RWPE2 (cell line): Measurements from ENCODE around the gene CWH43.
A peak's percentile ranks its signal among the peaks of the same experiment; 100 is the strongest.

Experiments
- ATAC-seq: fragments of 200-7000 bp; cut with Tn5 transposase; 3 replicates; pipeline ENCODE4 v1.9.1; 2021; ENCODE audit warnings: low read depth
- DNase-seq: peaks from one replicate; pipeline ENCODE4 v3.0.0-alpha.2; 2020; ENCODE audit warnings: low spot score
- H3K27ac ChIP-seq: fragments of 450-650 bp; 2 replicates; pipeline ENCODE4 v1.5.1; 2017; ENCODE audit warnings: mild to moderate bottlenecking; ENCODE audit not compliant: poor library complexity, severe bottlenecking
- H3K27me3 ChIP-seq: fragments of 250-450 bp; sonication (Bioruptor Pico); 2 replicates; pipeline ENCODE4 v1.5.1; 2021; ENCODE audit warnings: mild to moderate bottlenecking, moderate library complexity; ENCODE audit not compliant: insufficient read depth, poor library complexity, severe bottlenecking
- H3K36me3 ChIP-seq: fragments of 250-450 bp; sonication (Bioruptor Pico); 2 replicates; pipeline ENCODE4 v1.5.1; 2020; ENCODE audit warnings: low read depth, mild to moderate bottlenecking, moderate library complexity
- H3K4me1 ChIP-seq: fragments of 250-450 bp; sonication (Bioruptor Pico); 2 replicates; pipeline ENCODE4 v1.5.1; 2021; ENCODE audit warnings: mild to moderate bottlenecking, moderate library complexity; ENCODE audit not compliant: insufficient read depth, poor library complexity, severe bottlenecking
- H3K4me3 ChIP-seq: fragments of 250-450 bp; sonication (Bioruptor Pico); 2 replicates; pipeline ENCODE4 v1.5.1; 2021; ENCODE audit warnings: mild to moderate bottlenecking, moderate library complexity; ENCODE audit not compliant: severe bottlenecking
- H3K9me3 ChIP-seq: fragments of 250-450 bp; sonication (Bioruptor Pico); 2 replicates; pipeline ENCODE4 v1.5.1; 2021; ENCODE audit warnings: mild to moderate bottlenecking, moderate library complexity; ENCODE audit not compliant: severe bottlenecking
- TF ChIP-seq, protein P1 (sequence below): fragments of 450-650 bp; IDR thresholded peaks from one replicate; pipeline ENCODE4 v1.5.1; 2017; ENCODE audit warnings: mild to moderate bottlenecking, moderate library complexity; ENCODE audit not compliant: poor library complexity, severe bottlenecking

CWH43 gene

DNA sequence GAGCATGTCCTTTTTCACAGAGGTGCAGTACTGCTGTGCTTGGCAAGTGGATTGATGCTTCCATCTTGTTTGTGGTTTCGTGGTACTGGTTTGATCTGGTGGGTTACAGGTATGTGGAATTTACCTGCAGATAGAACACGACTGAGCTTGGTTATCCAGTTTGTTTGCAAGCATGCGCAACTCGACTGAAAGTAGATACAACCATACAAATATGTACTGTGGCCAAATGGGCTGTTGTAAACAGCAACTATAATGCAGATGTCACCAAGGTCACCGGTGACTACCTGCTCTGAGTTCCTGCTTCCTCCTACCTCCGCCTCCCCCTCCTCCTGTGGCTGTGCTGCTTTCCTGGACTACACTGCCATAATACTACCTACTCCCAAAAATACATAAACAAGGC is 12.4 kb downstream of the CWH43 start:
- no peaks in the 10 kb centered on the region for H3K27me3 ChIP-seq
- H3K27ac ChIP-seq, result no peak overlapping the region

DNA sequence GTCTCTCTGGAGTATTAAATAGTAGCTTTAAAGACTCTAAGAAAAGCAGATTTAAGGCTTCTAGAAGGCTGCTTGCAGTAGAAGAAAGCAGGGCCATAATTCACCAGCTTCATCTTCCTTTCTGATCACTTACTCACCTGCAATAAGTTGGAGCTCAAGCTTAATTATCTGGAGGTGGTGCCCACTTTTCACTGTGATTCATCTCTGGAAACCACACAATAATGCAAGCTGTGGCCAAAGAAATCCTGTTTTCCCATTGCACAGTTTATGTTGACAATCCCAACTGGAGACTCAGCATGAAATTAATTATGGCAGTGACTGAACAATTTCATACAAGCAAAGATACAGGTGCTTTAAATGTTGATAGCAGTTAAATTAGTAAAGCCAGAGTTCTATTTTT is 14.7 kb downstream of the CWH43 start:
- no peaks in the 10 kb centered on the region for H3K27me3 ChIP-seq
- H3K9me3 ChIP-seq, result no peaks in the 10 kb centered on the region
- ATAC-seq (no peak), DNase-seq (no peak)
- no peaks in the 10 kb centered on the region for H3K4me1 ChIP-seq
- no peaks in the 10 kb centered on the region for H3K36me3 ChIP-seq
- no peak overlapping the region for H3K27ac ChIP-seq
- H3K4me3 ChIP-seq, result no peak overlapping the region
- TF ChIP-seq, protein P1, sequence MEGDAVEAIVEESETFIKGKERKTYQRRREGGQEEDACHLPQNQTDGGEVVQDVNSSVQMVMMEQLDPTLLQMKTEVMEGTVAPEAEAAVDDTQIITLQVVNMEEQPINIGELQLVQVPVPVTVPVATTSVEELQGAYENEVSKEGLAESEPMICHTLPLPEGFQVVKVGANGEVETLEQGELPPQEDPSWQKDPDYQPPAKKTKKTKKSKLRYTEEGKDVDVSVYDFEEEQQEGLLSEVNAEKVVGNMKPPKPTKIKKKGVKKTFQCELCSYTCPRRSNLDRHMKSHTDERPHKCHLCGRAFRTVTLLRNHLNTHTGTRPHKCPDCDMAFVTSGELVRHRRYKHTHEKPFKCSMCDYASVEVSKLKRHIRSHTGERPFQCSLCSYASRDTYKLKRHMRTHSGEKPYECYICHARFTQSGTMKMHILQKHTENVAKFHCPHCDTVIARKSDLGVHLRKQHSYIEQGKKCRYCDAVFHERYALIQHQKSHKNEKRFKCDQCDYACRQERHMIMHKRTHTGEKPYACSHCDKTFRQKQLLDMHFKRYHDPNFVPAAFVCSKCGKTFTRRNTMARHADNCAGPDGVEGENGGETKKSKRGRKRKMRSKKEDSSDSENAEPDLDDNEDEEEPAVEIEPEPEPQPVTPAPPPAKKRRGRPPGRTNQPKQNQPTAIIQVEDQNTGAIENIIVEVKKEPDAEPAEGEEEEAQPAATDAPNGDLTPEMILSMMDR, result no peak

More for the DNA sequence above, 12.4 kb downstream of the CWH43 start:
- TF ChIP-seq, protein P1, result no peak
- Histone ChIP-seq H3K9me3 (no peaks in the 10 kb centered on the region), H3K36me3 (no peaks in the 10 kb centered on the region), H3K4me3 (no peak overlapping the region), H3K4me1 (no peaks in the 10 kb centered on the region)
- no peak for DNase-seq
- no peak for ATAC-seq

DNA sequence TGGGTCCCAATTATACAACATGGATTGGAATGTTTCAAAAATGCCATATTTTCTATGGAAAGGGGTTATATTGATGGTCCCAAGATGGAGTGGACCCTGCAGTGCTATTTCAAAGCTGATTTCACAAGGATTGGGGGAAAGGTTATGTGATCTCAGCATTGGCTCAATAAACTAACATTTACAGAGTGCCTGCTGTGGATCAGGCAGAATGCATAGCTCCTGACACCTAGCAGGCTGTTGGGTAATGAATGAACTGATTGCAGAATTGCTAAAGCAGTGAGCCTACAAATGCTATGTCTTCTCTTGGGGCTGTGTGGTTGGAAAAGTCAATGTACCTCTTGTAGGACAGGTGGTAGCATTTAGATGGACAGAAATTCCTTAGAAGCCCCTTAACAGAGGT is 16.9 kb downstream of the CWH43 start:
- Histone ChIP-seq H3K36me3 (no peaks in the 10 kb centered on the region), H3K27ac (no peak overlapping the region), H3K9me3 (no peaks in the 10 kb centered on the region), H3K4me3 (no peak overlapping the region), H3K4me1 (no peaks in the 10 kb centered on the region), H3K27me3 (no peaks in the 10 kb centered on the region)
- TF ChIP-seq, protein P1, result no peak
- DNase-seq (no peak), ATAC-seq (no peak)

DNA sequence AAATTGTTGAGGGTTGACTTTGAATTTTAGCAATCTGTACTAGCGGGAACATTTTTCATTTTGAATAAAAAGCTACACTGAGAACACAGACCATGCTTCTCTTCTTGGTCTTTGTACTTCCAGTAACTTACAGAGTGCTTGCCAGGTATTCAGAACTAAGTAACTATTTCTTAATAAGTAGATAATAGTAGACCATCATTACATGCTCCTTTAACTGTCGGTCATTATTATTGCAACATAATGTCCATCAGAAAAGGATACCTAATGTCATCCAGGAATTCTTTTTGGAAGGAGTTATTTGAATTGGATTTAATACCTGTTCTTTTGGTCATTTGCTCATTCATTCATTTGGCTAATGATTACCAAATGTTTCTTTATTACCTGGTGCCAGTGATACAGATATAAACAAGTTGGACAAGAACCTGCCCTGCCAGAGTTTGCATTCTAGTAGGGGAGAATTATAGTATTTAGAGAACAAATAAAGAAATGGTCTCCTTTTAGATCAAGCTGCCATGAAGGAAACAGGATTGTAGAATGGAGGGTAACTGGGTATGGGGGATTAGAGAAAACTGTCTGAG is 32.7 kb downstream of the CWH43 start:
- H3K4me1 ChIP-seq, result no peaks in the 10 kb centered on the region
- H3K36me3 ChIP-seq, result no peaks in the 10 kb centered on the region
- ATAC-seq, result no peak
- H3K27me3 ChIP-seq, result no peaks in the 10 kb centered on the region
- no peaks in the 10 kb centered on the region for H3K9me3 ChIP-seq
- no peak overlapping the region for H3K4me3 ChIP-seq
- no peak overlapping the region for H3K27ac ChIP-seq
- TF ChIP-seq, protein P1, result no peak
- DNase-seq, result no peak

DNA sequence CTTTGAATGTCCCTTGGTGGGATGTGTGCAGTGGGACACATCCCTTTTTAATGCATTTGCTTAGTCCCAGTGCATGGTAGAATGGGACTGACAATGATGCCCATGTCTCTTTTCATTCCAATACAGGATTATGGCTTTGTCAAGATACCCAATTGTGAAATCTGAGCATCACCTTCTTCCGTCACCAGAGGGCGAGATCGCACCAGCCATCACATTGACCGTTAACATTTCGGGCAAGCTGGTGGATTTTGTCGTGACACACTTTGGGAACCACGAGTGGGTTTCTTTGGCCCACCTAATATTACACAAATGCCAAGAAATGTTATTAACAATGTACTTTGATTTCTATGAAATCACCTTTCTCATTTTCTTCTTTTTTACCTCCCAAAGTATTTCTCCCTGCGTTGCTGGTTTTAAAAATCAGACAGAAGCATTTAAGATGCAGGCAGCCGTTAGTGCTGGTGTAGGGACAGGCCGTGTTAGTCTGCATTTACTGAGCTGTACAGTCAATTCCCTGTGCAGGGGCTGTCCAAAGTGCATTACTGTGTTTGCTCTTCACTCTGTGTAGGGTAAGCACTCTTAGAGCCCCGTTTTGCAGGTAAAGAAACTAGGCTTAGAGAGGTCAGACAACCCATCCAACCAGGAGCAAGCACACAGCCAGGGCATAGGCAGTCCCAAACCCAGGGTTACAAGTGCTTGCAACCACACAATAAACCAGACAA is 46.5 kb downstream of the CWH43 start:
- no peak overlapping the region for H3K4me3 ChIP-seq
- peaks cover 16% of the 10 kb centered on the region for H3K27me3 ChIP-seq
- DNase-seq, result no peak
- peak; percentile 56; the same call in 1 of the 3 replicates for ATAC-seq
- H3K27ac ChIP-seq, result no peak overlapping the region
- TF ChIP-seq, protein P1, result peak; percentile 84
- no peaks in the 10 kb centered on the region for H3K9me3 ChIP-seq
- no peaks in the 10 kb centered on the region for H3K36me3 ChIP-seq
- no peaks in the 10 kb centered on the region for H3K4me1 ChIP-seq
